Activated CD8-positive, alpha-beta memory T cell treated with anti-CD3 and anti-CD28 coated beads, Interleukin-2, amount 50 U/mL, for 4 hours (primary cell): ENCODE data around the gene FZD7.

Source experiments
- DNase-seq: peaks from one replicate; pipeline ENCODE4 v3.0.0-alpha.2; 2020

The FZD7 gene

GRCh38 chr2:202069170-202070067 is 35.8 kb downstream of the FZD7 start:
- DNase-seq = no peak

- no peak for DNase-seq
Measured at GRCh38 chr2:202071107-202071506, 37.5 kb downstream of the FZD7 start.

DNA sequence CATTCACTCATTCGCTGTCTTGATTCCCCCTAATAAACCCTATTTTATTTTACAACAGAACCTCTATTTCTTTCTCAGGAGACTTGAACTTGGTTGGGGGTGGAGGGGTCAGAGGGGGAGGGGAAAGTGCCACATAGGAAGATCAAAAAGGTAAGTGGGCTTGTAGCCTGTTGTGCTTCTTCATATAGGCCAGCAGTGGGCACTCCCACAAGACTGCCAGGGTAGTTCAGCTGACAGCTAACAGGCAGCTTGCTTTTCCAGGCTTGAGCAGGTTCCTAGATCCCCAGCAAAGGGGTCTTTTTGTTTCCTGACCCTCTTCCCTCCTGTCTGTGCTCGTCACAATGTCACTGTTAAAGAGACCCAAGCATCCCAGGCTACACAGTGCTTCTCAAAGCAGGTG is 38.6 kb downstream of the FZD7 start:
- DNase-seq = no peak

DNA sequence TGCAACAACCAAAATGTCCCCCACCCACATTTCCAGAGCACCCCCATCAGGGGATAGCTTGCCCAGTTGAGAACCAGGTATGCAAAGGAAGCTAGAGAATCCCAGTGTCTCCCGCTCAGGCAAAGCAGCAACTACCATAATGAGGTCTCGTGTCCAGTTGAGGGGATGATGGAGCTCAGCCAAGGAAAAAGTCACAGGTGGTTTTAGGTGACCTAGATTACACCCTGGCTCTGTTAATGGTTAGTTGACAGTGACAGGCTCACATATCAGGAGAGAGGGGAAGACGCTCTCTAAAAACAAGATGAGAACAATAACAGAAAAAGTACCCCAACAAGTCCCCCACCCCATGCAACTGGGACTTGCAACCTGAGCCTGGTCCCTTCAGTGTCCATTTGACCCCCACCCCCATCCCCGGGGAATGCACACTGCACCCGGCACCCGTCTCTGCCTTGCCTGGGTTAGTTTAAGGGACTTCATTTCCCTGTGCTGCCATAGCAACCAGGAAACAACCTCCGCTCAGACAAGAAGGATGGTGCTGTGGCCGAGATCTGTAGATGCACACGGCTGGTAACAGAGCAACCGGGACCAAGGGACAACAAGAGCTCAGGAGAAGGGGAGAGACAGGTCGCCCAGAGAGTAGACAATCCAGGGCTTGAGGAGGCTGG is 39.2 kb downstream of the FZD7 start, which contains the start of gene KIAA2012:
KIAA2012 (plus strand) TSS at position 519 of the 665 bp plus-strand sequence. CDS start 373 bp downstream, outside the sequence.
- DNase-seq = no peak

- no peak for DNase-seq
Measured at GRCh38 chr2:202074324-202074723, 40.7 kb downstream of the FZD7 start.

DNA sequence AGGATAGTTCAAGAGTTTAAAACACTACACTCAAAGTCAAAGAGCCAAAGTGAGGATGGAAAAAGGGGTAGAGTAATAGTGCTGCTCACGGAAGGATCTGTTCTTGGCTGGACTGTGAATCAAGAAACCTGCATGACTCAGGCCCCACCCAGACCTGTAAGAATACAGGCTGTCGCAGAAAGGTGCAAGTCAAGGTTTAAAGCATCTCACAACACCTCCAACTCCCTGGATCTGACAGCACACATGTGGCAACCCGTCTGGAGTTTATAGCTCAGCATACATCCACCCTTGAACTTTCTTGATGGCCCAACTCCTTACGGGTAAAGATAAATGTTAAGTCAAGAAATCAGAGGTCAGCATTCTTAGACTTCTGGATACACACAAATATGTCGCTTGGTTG is 45.7 kb downstream of the FZD7 start:
- DNase-seq = no peak

- no peak for DNase-seq
Measured at GRCh38 chr2:202084265-202084664, 50.6 kb downstream of the FZD7 start.
